GM12878 (cell line): ENCODE measurements around the gene SMAD4. TPM values are rescaled to one million over a fixed set of nuclear protein-coding genes. Genes with fewer than 3 reads are reported as not detected.

Experiments
- ATAC-seq: fragments of 200-7000 bp; cut with Tn5 transposase; 3 replicates; pipeline ENCODE4 v1.9.1; 2020; ENCODE audit warnings: mild to moderate bottlenecking, moderate library complexity
- BruUV-seq: library from RNA; stranded (reverse); fragments of 400-500 nt; replicated peaks from 2 replicates; lab custom pipeline; 2021; lab: Mats Ljungman, UMichigan
- CTCF ChIA-PET: fragments of 300-600 bp; sonication (Branson Sonifier 250); formaldehyde crosslinking; extraction: SDS; loops from one replicate; lab custom pipeline; 2021; ENCODE audit warnings: inconsistent platforms; lab: Yijun Ruan, JAX
- POLR2A ChIA-PET: fragments of 350-600 bp; formaldehyde crosslinking; extraction: SDS; loops from one replicate; lab custom pipeline; 2021; ENCODE audit warnings: inconsistent platforms; lab: Charles Lee
- RAD21 ChIA-PET: fragments of 300-600 bp; sonication (Branson Sonifier 250); formaldehyde crosslinking; loops from one replicate; lab custom pipeline; 2023; ENCODE audit warnings: antibody characterized with exemption; ENCODE audit not compliant: unreplicated experiment; lab: Charles Lee
- SMC1A ChIA-PET: fragments of 300-600 bp; sonication (Branson Sonifier 250); formaldehyde crosslinking; loops from one replicate; lab custom pipeline; 2023; ENCODE audit not compliant: unreplicated experiment, uncharacterized antibody; lab: Charles Lee
- DNase-seq: peaks from one replicate; pipeline ENCODE4 v3.0.0-alpha.2; 2011; ENCODE audit warnings: low read depth, low spot score
- FAIRE-seq: peaks from 3 replicates; lab custom pipeline; 2011; peaks lifted over from hg19 to GRCh38; lab: Jason Lieb, UNC
- H2AFZ ChIP-seq: 2 replicates; pipeline ENCODE4 v1.6.0; 2011; ENCODE audit warnings: low read depth, low read length, control low read depth; ENCODE audit not compliant: control insufficient read depth
- H3K27ac ChIP-seq: 2 replicates; pipeline ENCODE4 v1.5.1; 2011; ENCODE audit warnings: control low read depth; ENCODE audit not compliant: control insufficient read depth, insufficient read depth
- H3K27me3 ChIP-seq, 2 experiments: replicated peaks in 1 of 2; 2 replicates each; pipeline versions ENCODE4 v1.6.0 to v1.6.1; 2011; ENCODE audit warnings: low read length in 1 of 2; ENCODE audit not compliant: control insufficient read depth in 2 of 2, insufficient read depth in 2 of 2
- H3K36me3 ChIP-seq, 2 experiments: 2 replicates each; pipeline ENCODE4 v1.5.1; 2011; ENCODE audit warnings: low read length in 1 of 2; ENCODE audit not compliant: control insufficient read depth in 2 of 2, insufficient read depth in 2 of 2
- H3K4me1 ChIP-seq: 2 replicates; pipeline ENCODE4 v1.6.1; 2011; ENCODE audit warnings: mild to moderate bottlenecking, low read length, moderate library complexity, mixed read lengths; ENCODE audit not compliant: control insufficient read depth, insufficient read depth
- H3K4me2 ChIP-seq: 2 replicates; pipeline ENCODE4 v1.6.0; 2011; ENCODE audit warnings: control low read depth; ENCODE audit not compliant: control insufficient read depth, insufficient read depth
- H3K4me3 ChIP-seq: fragments of 200-600 bp; sonication (generic); 2 replicates; pipeline ENCODE4 v1.5.1; 2016
- H3K79me2 ChIP-seq: 2 replicates; pipeline ENCODE4 v1.6.0; 2011; ENCODE audit warnings: low read length; ENCODE audit not compliant: control insufficient read depth, insufficient read depth
- H3K9ac ChIP-seq: 2 replicates; pipeline ENCODE4 v1.8.0; 2011; ENCODE audit warnings: low read length, control low read depth, mixed read lengths; ENCODE audit not compliant: control insufficient read depth, insufficient read depth
- H3K9me3 ChIP-seq: replicated peaks from 3 replicates; pipeline ENCODE4 v1.5.1; 2011; ENCODE audit warnings: mild to moderate bottlenecking, low read length; ENCODE audit not compliant: control insufficient read depth, insufficient read depth
- H4K20me1 ChIP-seq: 2 replicates; pipeline ENCODE4 v1.6.0; 2011; ENCODE audit not compliant: control insufficient read depth, insufficient read depth
- ATF7 ChIP-seq: fragments of 450-650 bp; IDR thresholded peaks from 2 replicates; pipeline ENCODE4 v1.6.1; 2016; ENCODE audit warnings: low read depth, mild to moderate bottlenecking
- BRCA1 ChIP-seq: IDR thresholded peaks from 2 replicates; pipeline ENCODE4 v1.6.1; 2011; ENCODE audit warnings: low read depth, low read length, improper control_type of control experiment
- CBX5 ChIP-seq: sonication (generic); IDR thresholded peaks from 2 replicates; pipeline ENCODE4 v1.6.1; 2016; ENCODE audit warnings: low read depth, moderate library complexity, mild to moderate bottlenecking, inconsistent platforms
- EGR1 ChIP-seq, 2 experiments: IDR thresholded peaks; 1 replicate in 1 of 2; 2 replicates in 1 of 2; pipeline ENCODE4 v1.6.1; 2011 to 2012; ENCODE audit warnings: low read depth in 2 of 2, low read length in 2 of 2, borderline replicate concordance in 1 of 2, mild to moderate bottlenecking in 1 of 2, moderate library complexity in 1 of 2
- FOXK2 ChIP-seq: fragments of 450-650 bp; IDR thresholded peaks from 2 replicates; pipeline ENCODE4 v1.6.1; 2017; ENCODE audit warnings: mild to moderate bottlenecking, moderate library complexity
- IKZF2 ChIP-seq, 2 experiments: fragments of 450-650 bp; IDR thresholded peaks; 2 replicates each; pipeline ENCODE4 v1.6.1; 2017; ENCODE audit warnings: mild to moderate bottlenecking in 2 of 2, moderate library complexity in 2 of 2
- IRF3 ChIP-seq: fragments of 450-650 bp; IDR thresholded peaks from 2 replicates; pipeline ENCODE4 v1.6.1; 2014; ENCODE audit warnings: mild to moderate bottlenecking
- NRF1 ChIP-seq: conservative IDR thresholded peaks from 2 replicates; pipeline ENCODE4 v1.6.1; 2011; ENCODE audit warnings: mild to moderate bottlenecking, low read depth, low read length, improper control_type of control experiment
- REST ChIP-seq: IDR thresholded peaks from 2 replicates; pipeline ENCODE4 v1.6.1; 2012; ENCODE audit warnings: mild to moderate bottlenecking, low read depth, low read length
- SRF ChIP-seq, 2 experiments: IDR thresholded peaks; 2 replicates each; pipeline ENCODE4 v1.6.1; 2011; ENCODE audit warnings: low read depth in 2 of 2, low read length in 2 of 2, mild to moderate bottlenecking in 1 of 2, moderate library complexity in 1 of 2
- WRNIP1 ChIP-seq: IDR thresholded peaks from 2 replicates; pipeline ENCODE4 v1.6.1; 2011; ENCODE audit warnings: low read depth, low read length, improper control_type of control experiment, borderline replicate concordance
- ZNF207 ChIP-seq: fragments of 450-650 bp; IDR thresholded peaks from 2 replicates; pipeline ENCODE4 v1.6.1; 2014; ENCODE audit warnings: antibody characterized with exemption, mild to moderate bottlenecking, borderline replicate concordance
- WGBS: methylation state at CpG from one replicate; pipeline ENCODE4 v1.1.6; 2016; ENCODE audit warnings: low lambda C conversion rate; ENCODE audit not compliant: insufficient replicate concordance, insufficient coverage; ENCODE audit errors: missing lambda C conversion rate; 5-methylcytosine and 5-hydroxymethylcytosine counted together
- in situ Hi-C: fragments of 300-500 bp; cut with MboI; formaldehyde crosslinking; loops from 9 replicates; pipeline ENCODE4 v1.14.3; 2018; ENCODE audit warnings: mixed read lengths
- intact Hi-C: fragments of 100-400 bp; cut with micrococcal nuclease; formaldehyde crosslinking; loops from one replicate; pipeline ENCODE4 v1.14.2; 2022; ENCODE audit not compliant: unreplicated experiment
- polyA plus RNA-seq, 11 experiments: library from polyadenylated mRNA; depleted of rRNA in 4 of 11; unstranded in 6 of 11; stranded (reverse) in 5 of 11; fragments of >200 nt; fragmentation: Nextera tagmentation in 4 of 11; fragmentation: Illumina TruSeq in 1 of 11; extraction: Ambion mirVana in 4 of 11; extraction: Trizol in 1 of 11; gene quantifications; 1 replicate in 1 of 11; 2 replicates in 10 of 11; pipeline versions ENCODE4 v1.2.1 to v1.2.3, GENCODE V29; 2011 to 2016; ENCODE audit warnings: inconsistent platforms in 2 of 11, missing spikeins in 2 of 11, low read depth in 1 of 11
- total RNA-seq, 4 experiments: library from RNA; depleted of rRNA in 3 of 4; stranded (reverse); fragments of >200 nt in 3 of 4; fragmentation: Illumina TruSeq in 1 of 4; extraction: Trizol in 1 of 4; gene quantifications; 2 replicates each; pipeline versions ENCODE4 v1.2.1 to v1.2.3, GENCODE V29; 2013 to 2021

Gene SMAD4
- total and polyA plus RNA-seq, 10 of the 15 experiments (the other 5 are each of a cell fraction or from before 2014, with no cell fraction given) = 9.6 to 99.9 (median 37.5) TPM

GRCh38 chr18:51123481-51123880 is 93.5 kb downstream of the SMAD4 start (continued):
- TF ChIP-seq ZNF207 = no peak
- TF ChIP-seq IKZF2 (IDR thresholded peaks at IDR 0.05) = no peak
- no peak for TF ChIP-seq CBX5
- no peak for TF ChIP-seq IRF3

- FAIRE-seq (no peak), ATAC-seq (no peak), DNase-seq (no peak)
- Histone ChIP-seq H3K9me3 (no peaks in the 10 kb centered on the region), H3K4me1 (no peaks in the 10 kb centered on the region), H3K4me3 (no peak overlapping the region), H3K79me2 (no peaks in the 10 kb centered on the region), H4K20me1 (no peaks in the 10 kb centered on the region), H3K27ac (no peak overlapping the region), H2AFZ (no peak overlapping the region), H3K4me2 (no peak overlapping the region), H3K27me3 (no peaks in the 10 kb centered on the region)
- CTCF ChIA-PET = interaction anchor here (0.7 to 1.9 kb wide), 2 partner anchors 13 to 88 kb away, joined by 3 to 6 read pairs; no protein-coding TSS in a partner anchor
- intact Hi-C loops = no loop called here
- no TSS peak for BruUV-seq
- RAD21 ChIA-PET = no interaction called here
- SMC1A ChIA-PET = no interaction called here
- in situ Hi-C loops = loop anchor here (25.0 kb wide), 3 partner anchors 263 to 1788 kb away; no protein-coding TSS in a partner anchor
- POLR2A ChIA-PET = no interaction called here
- TF ChIP-seq ATF7 (no peak), BRCA1 (no peak), SRF (IDR thresholded peaks at IDR 0.05; ENCODE audit: low read depth in 2 of 2, low read length in 2 of 2) (no peak), FOXK2 (no peak), NRF1 (no peak), WRNIP1 (no peak), REST (no peak), EGR1 (IDR thresholded peaks at IDR 0.05; ENCODE audit: borderline replicate concordance in 1 of 2, low read depth in 2 of 2, low read length in 2 of 2) (no peak)
- TF ChIP-seq, all 136 proteins: peak for 0
- Histone ChIP-seq H3K9ac (no peak overlapping the region), H3K36me3 (no peaks in the 10 kb centered on the region)
- 32% methylated on average over 10 of the region's 10 CpGs for WGBS
Observed at GRCh38 chr18:51123936-51124486, 94.0 kb downstream of the SMAD4 start.
